HCT116 (cell line): Measurements from ENCODE around the gene RALB. TPM values are rescaled to one million over a fixed set of nuclear protein-coding genes. Genes with fewer than 3 reads are reported as not detected.

Experiments
- ATAC-seq: fragments of 200-7000 bp; cut with Tn5 transposase; 2 replicates; pipeline ENCODE4 v1.9.1; 2020; ENCODE audit warnings: mild to moderate bottlenecking, moderate library complexity
- BruUV-seq: library from RNA; stranded (reverse); fragments of 400-500 nt; replicated peaks from 2 replicates; lab custom pipeline; 2021; lab: Mats Ljungman, UMichigan
- CTCF ChIA-PET: fragments of 300-600 bp; sonication (Branson Sonifier 250); formaldehyde crosslinking; loops from one replicate; lab custom pipeline; 2021; ENCODE audit warnings: antibody characterized with exemption; lab: Charles Lee
- POLR2A ChIA-PET: fragments of 300-600, 350-600 bp; sonication (Branson Sonifier 250); formaldehyde crosslinking; loops from one replicate; lab custom pipeline; 2021; ENCODE audit warnings: antibody characterized with exemption; lab: Charles Lee
- RAD21 ChIA-PET, 2 experiments: fragments of 300-600 bp; sonication (Branson Sonifier 250); formaldehyde crosslinking; loops; one replicate each; lab custom pipeline; 2023; ENCODE audit warnings: low total read pairs in 2 of 2; ENCODE audit not compliant: uncharacterized antibody in 2 of 2, unreplicated experiment in 2 of 2, low non-redundant PET in 1 of 2; lab: Charles Lee
- DNase-seq: peaks from one replicate; pipeline ENCODE4 v3.0.0-alpha.2; 2010; ENCODE audit warnings: low read depth, low spot score
- H2AFZ ChIP-seq: fragments of 200-600 bp; shearing (Covaris generic), sonication (generic); 2 replicates; pipeline ENCODE4 v1.6.1; 2017; ENCODE audit warnings: low read depth, mixed run types, mixed read lengths, antibody characterized with exemption, low read length; ENCODE audit not compliant: poor library complexity, severe bottlenecking
- H3K27ac ChIP-seq: 2 replicates; pipeline ENCODE4 v1.5.1; 2012; ENCODE audit warnings: low read depth, low read length
- H3K27me3 ChIP-seq: fragments of 200-600 bp; sonication (generic); 2 replicates; pipeline ENCODE4 v1.6.1; 2016; ENCODE audit warnings: mixed run types, low read length, mixed read lengths; ENCODE audit not compliant: insufficient read depth
- H3K36me3 ChIP-seq, 2 experiments: fragments of 200-500 bp in 1 of 2; fragments of 200-600 bp in 1 of 2; sonication (Bioruptor generic) in 1 of 2; sonication (generic) in 1 of 2; 2 replicates each; pipeline versions ENCODE4 v1.5.1 to v1.6.1; 2014 to 2016; ENCODE audit warnings: low read length in 2 of 2, inconsistent platforms in 1 of 2, mixed read lengths in 1 of 2, mixed run types in 1 of 2; ENCODE audit not compliant: insufficient read depth in 2 of 2, control insufficient read depth in 1 of 2
- H3K4me1 ChIP-seq, 2 experiments: fragments of 200-600 bp in 1 of 2; sonication (generic) in 1 of 2; 2 replicates each; pipeline versions ENCODE4 v1.5.1 to v1.6.1; 2012 to 2017; ENCODE audit warnings: low read length in 2 of 2, inconsistent platforms in 1 of 2, mild to moderate bottlenecking in 1 of 2, mixed read lengths in 1 of 2, mixed run types in 1 of 2, moderate library complexity in 1 of 2; ENCODE audit not compliant: insufficient read depth in 2 of 2, control insufficient read depth in 1 of 2
- H3K4me2 ChIP-seq: fragments of 200-600 bp; sonication (generic); 2 replicates; pipeline ENCODE4 v1.6.1; 2017; ENCODE audit warnings: mixed run types, low read length, mixed read lengths
- H3K4me3 ChIP-seq, 2 experiments: fragments of 200-600 bp in 1 of 2; sonication (generic) in 1 of 2; replicated peaks in 1 of 2; 2 replicates each; pipeline ENCODE4 v1.5.1; 2011 to 2016; ENCODE audit warnings: low read length in 2 of 2, control low read depth in 1 of 2, low read depth in 1 of 2, mild to moderate bottlenecking in 1 of 2, mixed read lengths in 1 of 2, mixed run types in 1 of 2
- H3K79me2 ChIP-seq: fragments of 200-600 bp; sonication (generic); 2 replicates; pipeline ENCODE4 v1.6.1; 2017; ENCODE audit warnings: mild to moderate bottlenecking, mixed run types, low read length, moderate library complexity, mixed read lengths; ENCODE audit not compliant: insufficient read depth
- H3K9ac ChIP-seq: fragments of 200-600 bp; sonication (generic); 2 replicates; pipeline ENCODE4 v1.6.1; 2016; ENCODE audit warnings: low read length, mixed read lengths
- H3K9me2 ChIP-seq: fragments of 200-600 bp; sonication (generic), shearing (Covaris generic); 2 replicates; pipeline ENCODE4 v1.6.1; 2017; ENCODE audit warnings: mixed run types, mild to moderate bottlenecking, moderate library complexity; ENCODE audit not compliant: insufficient read depth
- H3K9me3 ChIP-seq, 2 experiments: fragments of 200-500 bp in 1 of 2; fragments of 200-600 bp in 1 of 2; sonication (Bioruptor generic) in 1 of 2; sonication (generic) in 1 of 2; 2 replicates each; pipeline ENCODE4 v1.6.1; 2014 to 2017; ENCODE audit warnings: low read length in 2 of 2, mixed read lengths in 2 of 2, inconsistent platforms in 1 of 2, low read depth in 1 of 2, mild to moderate bottlenecking in 1 of 2, mixed run types in 1 of 2, moderate library complexity in 1 of 2; ENCODE audit not compliant: control insufficient read depth in 1 of 2, insufficient read depth in 1 of 2
- H4K20me1 ChIP-seq: fragments of 200-600 bp; sonication (generic), shearing (Covaris generic); 2 replicates; pipeline ENCODE4 v1.6.1; 2017; ENCODE audit warnings: mixed run types, mild to moderate bottlenecking, moderate library complexity; ENCODE audit not compliant: insufficient read depth
- CEBPB ChIP-seq: IDR thresholded peaks from 2 replicates; pipeline ENCODE4 v1.6.1; 2012; ENCODE audit warnings: low read depth
- EGR1 ChIP-seq: IDR thresholded peaks from 2 replicates; pipeline ENCODE4 v1.6.1; 2012; ENCODE audit warnings: low read depth
- ELF1 ChIP-seq: IDR thresholded peaks from 2 replicates; pipeline ENCODE4 v1.6.1; 2012; ENCODE audit warnings: low read depth, borderline replicate concordance
- EZH2 ChIP-seq: fragments of 200-600 bp; sonication (generic); IDR thresholded peaks from 2 replicates; pipeline ENCODE4 v1.6.1; 2017; ENCODE audit warnings: antibody characterized with exemption, mixed run types
- EZH2phosphoT487 ChIP-seq: fragments of 200-600 bp; IDR thresholded peaks from 2 replicates; pipeline ENCODE4 v1.6.1; 2018; ENCODE audit warnings: antibody characterized with exemption, borderline replicate concordance
- FOSL1 ChIP-seq: IDR thresholded peaks from 2 replicates; pipeline ENCODE4 v1.6.1; 2012; ENCODE audit warnings: low read depth
- JUND ChIP-seq: IDR thresholded peaks from 2 replicates; pipeline ENCODE4 v1.6.1; 2012
- POLR2A ChIP-seq: IDR thresholded peaks from 2 replicates; pipeline ENCODE4 v1.7.0; 2011; ENCODE audit warnings: borderline replicate concordance; ENCODE audit not compliant: insufficient read depth, insufficient read length; ENCODE audit errors: extremely low read depth
- POLR2AphosphoS5 ChIP-seq: IDR thresholded peaks from 2 replicates; pipeline ENCODE4 v1.6.1; 2011; ENCODE audit warnings: mild to moderate bottlenecking, low read depth, low read length, moderate library complexity
- RAD21 ChIP-seq: IDR thresholded peaks from 2 replicates; pipeline ENCODE4 v1.6.1; 2012; ENCODE audit warnings: low read depth, mild to moderate bottlenecking
- SIN3A ChIP-seq: IDR thresholded peaks from 2 replicates; pipeline ENCODE4 v1.6.1; 2012; ENCODE audit warnings: low read depth
- SP1 ChIP-seq: IDR thresholded peaks from 2 replicates; pipeline ENCODE4 v1.6.1; 2012; ENCODE audit warnings: low read depth
- SRF ChIP-seq: IDR thresholded peaks from 2 replicates; pipeline ENCODE4 v1.6.1; 2012; ENCODE audit warnings: low read depth
- ZFX ChIP-seq: fragments of 450-650 bp; IDR thresholded peaks from 2 replicates; pipeline ENCODE4 v1.6.1; 2017
- ZNF274 ChIP-seq: fragments of 200-500 bp; sonication (Bioruptor generic); IDR thresholded peaks from 2 replicates; pipeline ENCODE4 v1.6.1; 2014; ENCODE audit warnings: mild to moderate bottlenecking, low read depth, low read length, inconsistent platforms
- intact Hi-C: fragments of 100-400 bp; cut with micrococcal nuclease; formaldehyde crosslinking; loops from 2 replicates; pipeline ENCODE4 v1.10.0; 2022
- total RNA-seq: library from RNA; stranded (reverse); gene quantifications from one replicate; pipeline ENCODE4 v1.2.1, GENCODE V29; 2021; ENCODE audit not compliant: unreplicated experiment
- TF ChIP-seq, protein P1 (sequence below): IDR thresholded peaks from 2 replicates; pipeline ENCODE4 v1.6.1; 2012
- TF ChIP-seq, protein P2 (sequence below), 3 experiments: fragments of 200-600 bp in 1 of 3; sonication (generic) in 1 of 3; IDR thresholded peaks in 2 of 3; conservative IDR thresholded peaks in 1 of 3; 2 replicates each; pipeline ENCODE4 v1.5.1; 2012 to 2017; ENCODE audit warnings: low read depth in 2 of 3, low read length in 2 of 3, antibody characterized with exemption in 1 of 3, borderline replicate concordance in 1 of 3, control low read depth in 1 of 3, mild to moderate bottlenecking in 1 of 3, mixed read lengths in 1 of 3, mixed run types in 1 of 3, moderate library complexity in 1 of 3; ENCODE audit not compliant: insufficient read depth in 1 of 3
- TF ChIP-seq, protein P3 (sequence below): IDR thresholded peaks from 2 replicates; pipeline ENCODE4 v1.6.1; 2012; ENCODE audit warnings: low read depth

Gene RALB
- total RNA-seq, 1 experiment from 2014 or later: 42.8 TPM

DNA sequence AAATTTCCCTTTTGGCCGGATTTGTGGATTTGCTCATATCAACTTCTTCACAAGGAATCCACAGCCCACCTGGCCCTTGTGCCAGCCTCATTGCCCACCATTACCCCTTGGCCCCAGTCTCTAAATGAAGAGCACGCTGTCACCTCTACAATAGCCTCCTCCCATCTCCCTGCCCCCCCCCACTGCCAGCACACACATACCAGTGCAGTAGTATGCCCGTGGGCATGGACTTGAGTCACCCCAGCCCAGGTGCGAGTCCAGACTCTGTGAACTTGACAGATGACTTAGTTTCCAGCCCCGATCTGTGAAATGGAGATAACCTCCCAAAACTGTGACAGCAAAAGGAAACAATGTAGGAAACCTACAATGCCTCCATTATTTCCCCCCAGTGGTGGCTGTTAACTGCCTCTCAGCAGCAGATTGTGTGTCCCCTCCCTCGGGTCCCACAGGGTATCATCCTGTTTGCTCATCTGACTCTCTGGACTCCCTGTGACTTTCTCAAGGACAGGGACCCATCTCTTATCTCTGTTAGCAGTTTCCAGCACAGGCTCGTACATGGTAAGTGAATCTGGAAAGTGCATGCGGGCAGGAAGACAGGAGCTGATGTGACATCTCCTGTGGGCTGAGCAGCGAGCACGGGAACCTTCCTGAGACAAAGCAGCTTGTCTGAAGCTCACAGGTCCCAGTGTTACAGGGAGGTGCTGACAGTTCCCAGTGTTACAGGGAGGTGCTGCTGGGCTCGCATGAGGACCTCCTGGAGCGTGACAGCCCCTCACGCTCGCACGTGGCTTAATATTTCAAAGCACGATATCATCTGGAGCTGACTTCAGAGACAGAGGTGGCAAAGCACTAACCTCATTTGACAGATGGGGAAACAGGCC, 25.3 kb upstream of the RALB start:
- no peak for ATAC-seq
- Histone ChIP-seq H3K79me2 (peaks cover 5% of the 10 kb centered on the region; the same call in 1 of the 2 replicates), H3K36me3 (peaks cover 0 to 2% of the 10 kb centered on the region in 2 experiments; a peak in 1 of 4 replicates), H3K27me3 (no peaks in the 10 kb centered on the region), H3K4me3 (no peak overlapping the region), H3K9me2 (no peaks in the 10 kb centered on the region), H3K4me2 (no peak overlapping the region), H3K9ac (no peak overlapping the region), H3K27ac (no peak overlapping the region), H2AFZ (no peak overlapping the region), H4K20me1 (no peaks in the 10 kb centered on the region), H3K9me3 (no peaks in the 10 kb centered on the region), H3K4me1 (peaks cover 6 to 32% of the 10 kb centered on the region in 2 experiments; a peak in 3 of 4 replicates)
- no peak for DNase-seq
- CTCF ChIA-PET: interaction anchor here (0.7 to 1.3 kb wide), 2 partner anchors 25 to 86 kb away, joined by 3 read pairs; partner anchors contain the start of gene RALB
- POLR2A ChIA-PET: no interaction called here
- no TSS peak for BruUV-seq
- TF ChIP-seq JUND (no peak), SIN3A (no peak), ELF1 (no peak), SP1 (no peak), ZFX (no peak), EZH2phosphoT487 (no peak), ZNF274 (no peak), CEBPB (no peak), RAD21 (no peak), POLR2AphosphoS5 (no peak), EZH2 (no peak), POLR2A (no peak), EGR1 (no peak), SRF (no peak), FOSL1 (no peak)
- TF ChIP-seq, protein P1, sequence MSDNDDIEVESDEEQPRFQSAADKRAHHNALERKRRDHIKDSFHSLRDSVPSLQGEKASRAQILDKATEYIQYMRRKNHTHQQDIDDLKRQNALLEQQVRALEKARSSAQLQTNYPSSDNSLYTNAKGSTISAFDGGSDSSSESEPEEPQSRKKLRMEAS: no peak
- TF ChIP-seq, protein P2, sequence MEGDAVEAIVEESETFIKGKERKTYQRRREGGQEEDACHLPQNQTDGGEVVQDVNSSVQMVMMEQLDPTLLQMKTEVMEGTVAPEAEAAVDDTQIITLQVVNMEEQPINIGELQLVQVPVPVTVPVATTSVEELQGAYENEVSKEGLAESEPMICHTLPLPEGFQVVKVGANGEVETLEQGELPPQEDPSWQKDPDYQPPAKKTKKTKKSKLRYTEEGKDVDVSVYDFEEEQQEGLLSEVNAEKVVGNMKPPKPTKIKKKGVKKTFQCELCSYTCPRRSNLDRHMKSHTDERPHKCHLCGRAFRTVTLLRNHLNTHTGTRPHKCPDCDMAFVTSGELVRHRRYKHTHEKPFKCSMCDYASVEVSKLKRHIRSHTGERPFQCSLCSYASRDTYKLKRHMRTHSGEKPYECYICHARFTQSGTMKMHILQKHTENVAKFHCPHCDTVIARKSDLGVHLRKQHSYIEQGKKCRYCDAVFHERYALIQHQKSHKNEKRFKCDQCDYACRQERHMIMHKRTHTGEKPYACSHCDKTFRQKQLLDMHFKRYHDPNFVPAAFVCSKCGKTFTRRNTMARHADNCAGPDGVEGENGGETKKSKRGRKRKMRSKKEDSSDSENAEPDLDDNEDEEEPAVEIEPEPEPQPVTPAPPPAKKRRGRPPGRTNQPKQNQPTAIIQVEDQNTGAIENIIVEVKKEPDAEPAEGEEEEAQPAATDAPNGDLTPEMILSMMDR (IDR thresholded peaks at IDR 0.05 in 2 of 3, conservative IDR thresholded peaks at IDR 0.05 in 1 of 3; ENCODE audit: borderline replicate concordance in 1 of 3, insufficient read depth in 1 of 3, low read depth in 2 of 3, low read length in 2 of 3): no peak
- TF ChIP-seq, protein P3, sequence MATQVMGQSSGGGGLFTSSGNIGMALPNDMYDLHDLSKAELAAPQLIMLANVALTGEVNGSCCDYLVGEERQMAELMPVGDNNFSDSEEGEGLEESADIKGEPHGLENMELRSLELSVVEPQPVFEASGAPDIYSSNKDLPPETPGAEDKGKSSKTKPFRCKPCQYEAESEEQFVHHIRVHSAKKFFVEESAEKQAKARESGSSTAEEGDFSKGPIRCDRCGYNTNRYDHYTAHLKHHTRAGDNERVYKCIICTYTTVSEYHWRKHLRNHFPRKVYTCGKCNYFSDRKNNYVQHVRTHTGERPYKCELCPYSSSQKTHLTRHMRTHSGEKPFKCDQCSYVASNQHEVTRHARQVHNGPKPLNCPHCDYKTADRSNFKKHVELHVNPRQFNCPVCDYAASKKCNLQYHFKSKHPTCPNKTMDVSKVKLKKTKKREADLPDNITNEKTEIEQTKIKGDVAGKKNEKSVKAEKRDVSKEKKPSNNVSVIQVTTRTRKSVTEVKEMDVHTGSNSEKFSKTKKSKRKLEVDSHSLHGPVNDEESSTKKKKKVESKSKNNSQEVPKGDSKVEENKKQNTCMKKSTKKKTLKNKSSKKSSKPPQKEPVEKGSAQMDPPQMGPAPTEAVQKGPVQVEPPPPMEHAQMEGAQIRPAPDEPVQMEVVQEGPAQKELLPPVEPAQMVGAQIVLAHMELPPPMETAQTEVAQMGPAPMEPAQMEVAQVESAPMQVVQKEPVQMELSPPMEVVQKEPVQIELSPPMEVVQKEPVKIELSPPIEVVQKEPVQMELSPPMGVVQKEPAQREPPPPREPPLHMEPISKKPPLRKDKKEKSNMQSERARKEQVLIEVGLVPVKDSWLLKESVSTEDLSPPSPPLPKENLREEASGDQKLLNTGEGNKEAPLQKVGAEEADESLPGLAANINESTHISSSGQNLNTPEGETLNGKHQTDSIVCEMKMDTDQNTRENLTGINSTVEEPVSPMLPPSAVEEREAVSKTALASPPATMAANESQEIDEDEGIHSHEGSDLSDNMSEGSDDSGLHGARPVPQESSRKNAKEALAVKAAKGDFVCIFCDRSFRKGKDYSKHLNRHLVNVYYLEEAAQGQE: no peak
- RAD21 ChIA-PET: no interaction called here
- intact Hi-C loops: loop anchor here (5.0 kb wide), 1 partner anchor 450 kb away; no protein-coding TSS in a partner anchor
